Lower lobe of right lung (tissue), 2 donors: ENCODE measurements around the gene DPP6. TPM values are rescaled to one million over a fixed set of nuclear protein-coding genes. Genes with fewer than 3 reads are reported as not detected.
"Not testable (repeated sequence)": the region's sequence is repeated elsewhere in the genome, so short reads cannot be mapped to it uniquely, and the experiment has no call there.

ENCODE experiments used
- ATAC-seq, 2 donors: fragments of 200-7000 bp; cut with Tn5 transposase; one replicate each; pipeline ENCODE4 v1.9.1; 2020 to 2022; ENCODE audit warnings: mild to moderate bottlenecking in 2 of 2, moderate library complexity in 2 of 2
- DNase-seq: peaks from one replicate; pipeline ENCODE4 v3.0.0-alpha.2; 2020
- H3K27ac ChIP-seq: fragments of 200-600 bp; one replicate; pipeline ENCODE4 v1.8.0; 2022
- H3K27me3 ChIP-seq: fragments of 200-600 bp; one replicate; pipeline ENCODE4 v1.8.0; 2022; ENCODE audit warnings: low read depth
- H3K36me3 ChIP-seq: fragments of 200-600 bp; one replicate; pipeline ENCODE4 v1.8.0; 2022; ENCODE audit warnings: mild to moderate bottlenecking
- H3K4me1 ChIP-seq: fragments of 200-600 bp; one replicate; pipeline ENCODE4 v1.8.0; 2022
- H3K4me3 ChIP-seq: fragments of 200-600 bp; one replicate; pipeline ENCODE4 v1.8.0; 2022; ENCODE audit warnings: mild to moderate bottlenecking
- H3K9me3 ChIP-seq: fragments of 200-600 bp; one replicate; pipeline ENCODE4 v1.8.0; 2022
- CTCF ChIP-seq: fragments of 200-600 bp; IDR thresholded peaks from one replicate; pipeline ENCODE4 v1.8.0; 2022; ENCODE audit warnings: antibody characterized with exemption, mild to moderate bottlenecking
- intact Hi-C: fragments of 100-400 bp; cut with DNase I; formaldehyde crosslinking; loops from one replicate; pipeline ENCODE4 v1.11.0; 2022
- total RNA-seq: library from RNA; stranded (reverse); fragmentation: NEBNext Ultra II Directional; extraction: Animal tissue kit (Norgen Biotek cat#: 25700); gene quantifications from one replicate; pipeline ENCODE4 v1.2.1, GENCODE V29; 2021
- donor health status: DM: no; HTN: yes; CAD: no; lungs with severe emphysema.

Gene DPP6
- total RNA-seq, 1 donor from 2014 or later, result 0.71 TPM

DNA sequence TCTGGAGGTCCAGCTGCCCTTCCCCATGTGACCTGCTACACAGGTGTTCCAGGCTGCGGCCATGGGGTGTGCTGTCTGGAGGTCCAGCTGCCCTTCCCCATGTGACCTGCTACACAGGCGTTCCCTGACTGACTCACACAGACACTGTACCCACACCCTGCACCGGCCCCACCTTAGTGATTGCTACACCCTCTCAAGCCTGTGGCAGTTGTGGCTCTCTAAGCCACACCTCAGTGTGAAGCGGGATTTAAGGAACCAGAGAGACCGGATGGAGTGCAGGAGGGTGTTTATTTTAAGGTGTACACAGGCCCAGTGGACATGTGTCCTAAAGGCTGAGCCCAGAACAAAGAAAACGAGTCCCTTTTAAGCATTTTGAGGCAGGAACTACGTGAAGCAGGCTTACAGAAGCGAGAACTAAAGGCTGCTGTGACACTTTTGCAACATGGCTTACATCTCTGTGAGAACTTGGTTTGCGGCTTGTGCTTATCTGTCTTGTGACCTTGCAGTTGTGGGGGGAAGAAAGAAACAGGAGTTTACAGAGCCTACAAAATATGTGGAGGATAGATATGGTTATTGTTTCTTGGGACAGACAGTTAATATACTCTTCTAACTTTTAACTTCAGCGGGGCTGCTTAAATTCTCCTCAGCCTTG lies 624.4 kb downstream of the DPP6 start:
- H3K4me3 ChIP-seq, result no peak overlapping the region
- no peaks in the 10 kb centered on the region for H3K36me3 ChIP-seq
- ATAC-seq (peak; percentile 57 to 88), DNase-seq (peak; percentile 54)
- H3K27ac ChIP-seq, result no peak overlapping the region
- intact Hi-C loops, result no loop called here
- H3K4me1 ChIP-seq, result no peaks in the 10 kb centered on the region
- no peaks in the 10 kb centered on the region for H3K27me3 ChIP-seq
- H3K9me3 ChIP-seq, result no peaks in the 10 kb centered on the region
- no peak for TF ChIP-seq CTCF

GRCh38 chr7:154677454-154677853 lies 625.3 kb downstream of the DPP6 start:
- H3K27me3 ChIP-seq, result no peaks in the 10 kb centered on the region
- no peak for ATAC-seq

DNA sequence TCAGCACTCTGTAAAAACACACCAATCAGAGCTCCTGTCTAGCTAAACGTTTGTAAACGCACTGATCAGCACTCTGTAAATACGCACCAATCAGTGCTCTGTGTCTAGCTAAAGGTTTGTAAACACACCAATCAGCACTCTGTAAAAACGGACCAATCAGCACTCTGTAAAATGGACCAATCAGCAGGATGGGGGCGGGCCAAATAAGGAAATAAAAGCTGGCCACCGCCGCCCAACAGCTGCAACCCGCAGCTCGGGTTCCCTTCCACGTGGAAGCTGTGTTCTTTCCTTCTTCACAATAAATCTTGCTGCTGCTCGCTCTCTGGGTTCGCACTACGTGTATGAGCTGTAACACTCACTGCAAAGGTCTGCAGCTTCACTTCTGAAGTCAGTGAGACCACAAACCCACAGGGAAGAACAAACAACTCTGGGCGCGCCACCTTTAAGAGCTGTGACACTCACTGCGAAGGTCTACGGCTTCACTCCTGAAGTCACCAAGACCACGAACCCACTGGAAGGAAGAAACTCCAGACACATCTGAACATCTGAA lies 625.9 kb downstream of the DPP6 start:
- DNase-seq, H3K27ac ChIP-seq, H3K4me3 ChIP-seq, intact Hi-C loops, H3K9me3 ChIP-seq, ATAC-seq, H3K4me1 ChIP-seq, H3K36me3 ChIP-seq, H3K27me3 ChIP-seq: not testable (repeated sequence)

More at GRCh38 chr7:154677454-154677853, 625.3 kb downstream of the DPP6 start:
- H3K27ac ChIP-seq, result no peak overlapping the region
- intact Hi-C loops, result no loop called here
- no peaks in the 10 kb centered on the region for H3K9me3 ChIP-seq
- no peak overlapping the region for H3K4me3 ChIP-seq
- TF ChIP-seq CTCF, result no peak
- H3K36me3 ChIP-seq, result no peaks in the 10 kb centered on the region
- no peaks in the 10 kb centered on the region for H3K4me1 ChIP-seq
- DNase-seq, result no peak

- TF ChIP-seq CTCF, result no peak
- no peak for ATAC-seq
- Histone ChIP-seq H3K9me3 (no peaks in the 10 kb centered on the region), H3K4me3 (no peak overlapping the region), H3K27ac (no peak overlapping the region), H3K27me3 (no peaks in the 10 kb centered on the region), H3K4me1 (no peaks in the 10 kb centered on the region), H3K36me3 (no peaks in the 10 kb centered on the region)
- intact Hi-C loops, result no loop called here
- DNase-seq, result no peak
These were observed 627.3 kb downstream of the DPP6 start for GRCh38 chr7:154679379-154680053.

GRCh38 chr7:154680894-154681659 lies 628.9 kb downstream of the DPP6 start:
- H3K27me3 ChIP-seq, result no peaks in the 10 kb centered on the region
- intact Hi-C loops, result no loop called here

More at GRCh38 chr7:154680894-154681659, 628.9 kb downstream of the DPP6 start:
- TF ChIP-seq CTCF, result no peak
- no peak for DNase-seq
- no peak for ATAC-seq
- Histone ChIP-seq H3K9me3 (no peaks in the 10 kb centered on the region), H3K27ac (no peak overlapping the region), H3K4me1 (no peaks in the 10 kb centered on the region), H3K4me3 (no peak overlapping the region), H3K36me3 (no peaks in the 10 kb centered on the region)
